NK-92 (cell line): ENCODE results near the gene SLC4A7.
"Not testable (repeated sequence)": the region's sequence is repeated elsewhere in the genome, so short reads cannot be mapped to it uniquely, and the experiment has no call there.

Experiments
- DNase-seq: peaks from one replicate; lab custom pipeline; 2025; ENCODE audit not compliant: unreplicated experiment; lab: John Stamatoyannopoulos, UW

The SLC4A7 gene

GRCh38 chr3:27488821-27489220, 4.6 kb upstream of the SLC4A7 start:
- DNase-seq: no peak

- no peak for DNase-seq
Observed at GRCh38 chr3:27487383-27487782, 3.2 kb upstream of the SLC4A7 start.

GRCh38 chr3:27486336-27486735, 2.2 kb upstream of the SLC4A7 start:
- no peak for DNase-seq

GRCh38 chr3:27485866-27486265, 1.7 kb upstream of the SLC4A7 start:
- DNase-seq: no peak

- no peak for DNase-seq
Observed at GRCh38 chr3:27483117-27484014, 818 bp downstream of the SLC4A7 start.

- DNase-seq: no peak
Observed at GRCh38 chr3:27479806-27480543, 4.2 kb downstream of the SLC4A7 start.

GRCh38 chr3:27471923-27472550, 12.1 kb downstream of the SLC4A7 start:
- DNase-seq: no peak

- DNase-seq: no peak
Observed at GRCh38 chr3:27468283-27468886, 15.8 kb downstream of the SLC4A7 start.

GRCh38 chr3:27467545-27467944, 16.6 kb downstream of the SLC4A7 start:
- DNase-seq: no peak

GRCh38 chr3:27464646-27465045, 19.5 kb downstream of the SLC4A7 start:
- no peak for DNase-seq

GRCh38 chr3:27462228-27462627, 22.0 kb downstream of the SLC4A7 start:
- DNase-seq: no peak

- DNase-seq: no peak
Observed at GRCh38 chr3:27458929-27459328, 25.3 kb downstream of the SLC4A7 start.

- DNase-seq: no peak
Observed at GRCh38 chr3:27456554-27456953, 27.6 kb downstream of the SLC4A7 start.

GRCh38 chr3:27454914-27455313, 29.3 kb downstream of the SLC4A7 start:
- DNase-seq: no peak

GRCh38 chr3:27454461-27454860, 29.7 kb downstream of the SLC4A7 start:
- no peak for DNase-seq

GRCh38 chr3:27452368-27453090, 31.7 kb downstream of the SLC4A7 start:
- no peak for DNase-seq

GRCh38 chr3:27451842-27452241, 32.3 kb downstream of the SLC4A7 start:
- DNase-seq: no peak

GRCh38 chr3:27451251-27451650, 32.9 kb downstream of the SLC4A7 start:
- DNase-seq: no peak

- DNase-seq: no peak
Observed at GRCh38 chr3:27449530-27450150, 34.5 kb downstream of the SLC4A7 start.

GRCh38 chr3:27442995-27443394, 41.2 kb downstream of the SLC4A7 start:
- not testable (repeated sequence) for DNase-seq
